GM21737 (cell line): ENCODE results near the gene PTK7.
"Not testable (repeated sequence)": the region's sequence is repeated elsewhere in the genome, so short reads cannot be mapped to it uniquely, and the experiment has no call there.

Experiments used
- ATAC-seq: cut with Tn5 transposase; IDR thresholded peaks from one replicate; pipeline ENCODE4 v1.9.1; 2021; ENCODE audit warnings: mild to moderate bottlenecking, moderate library complexity; ENCODE audit not compliant: unreplicated experiment

Gene PTK7

GRCh38 chr6:43113431-43114260, 37.5 kb downstream of the PTK7 start:
- no peak for ATAC-seq

GRCh38 chr6:43115365-43115764, 39.3 kb downstream of the PTK7 start:
- ATAC-seq, result no peak

GRCh38 chr6:43117466-43117865, 41.4 kb downstream of the PTK7 start:
- not testable (repeated sequence) for ATAC-seq

- ATAC-seq, result no peak
These were observed 43.4 kb downstream of the PTK7 start for GRCh38 chr6:43119482-43119881.

- no peak for ATAC-seq
These were observed 44.1 kb downstream of the PTK7 start for GRCh38 chr6:43120101-43120763.

GRCh38 chr6:43120944-43121913, 45.1 kb downstream of the PTK7 start:
- no peak for ATAC-seq

GRCh38 chr6:43122146-43122545, 46.0 kb downstream of the PTK7 start:
- ATAC-seq, result no peak

- no peak for ATAC-seq
These were observed 47.6 kb downstream of the PTK7 start for GRCh38 chr6:43123461-43124314.

- ATAC-seq, result no peak
These were observed 48.4 kb downstream of the PTK7 start for GRCh38 chr6:43124481-43124880.

GRCh38 chr6:43125119-43125518, 49.0 kb downstream of the PTK7 start:
- ATAC-seq, result no peak

- no peak for ATAC-seq
These were observed 49.4 kb downstream of the PTK7 start for GRCh38 chr6:43125555-43125954.

- ATAC-seq, result no peak
These were observed 51.1 kb downstream of the PTK7 start for GRCh38 chr6:43127180-43127579.

- no peak for ATAC-seq
These were observed 51.8 kb downstream of the PTK7 start for GRCh38 chr6:43127877-43128276.

- no peak for ATAC-seq
These were observed 52.8 kb downstream of the PTK7 start for GRCh38 chr6:43128926-43129325.

- no peak for ATAC-seq
These were observed 53.5 kb downstream of the PTK7 start for GRCh38 chr6:43129434-43130194.

GRCh38 chr6:43130429-43130828, 54.3 kb downstream of the PTK7 start:
- ATAC-seq, result no peak

- ATAC-seq, result not testable (repeated sequence)
These were observed 55.3 kb downstream of the PTK7 start for GRCh38 chr6:43131379-43131778.

- ATAC-seq, result no peak
These were observed 62.2 kb downstream of the PTK7 start for GRCh38 chr6:43138267-43138666.

GRCh38 chr6:43139973-43140372, 63.9 kb downstream of the PTK7 start:
- ATAC-seq, result not testable (repeated sequence)

- ATAC-seq, result no peak
These were observed 65.5 kb downstream of the PTK7 start for GRCh38 chr6:43141644-43142043.
